Measurements from ENCODE around the gene IFT25. TPM values are rescaled to one million over a fixed set of nuclear protein-coding genes. Genes with fewer than 3 reads are reported as not detected.
"Not testable (repeated sequence)": the region's sequence is repeated elsewhere in the genome, so short reads cannot be mapped to it uniquely, and the experiment has no call there.

IFT25 gene
- total RNA-seq, result 10 to 100 TPM; 23.7 to 38.1 (median 27.6) TPM
- 10 to 100 TPM; 24.6 to 31.4 (median 28.3) TPM for polyA plus RNA-seq
- long read RNA-seq, donor 1, transcript HSPB11-201 (6 exons, 915 nt), result major isoform, 14 of 16 reads
- long read RNA-seq, donor 1, partial matches to known transcripts, result 0 of 16 reads
- long read RNA-seq, donor 1, other reads (novel, unspliced or antisense), result 0 of 16 reads
- long read RNA-seq, donor 2, transcript HSPB11-201 (6 exons, 915 nt), result major isoform, 16 of 17 reads
- long read RNA-seq, donor 2, partial matches to known transcripts, result 0 of 17 reads
- long read RNA-seq, donor 2, other reads (novel, unspliced or antisense), result 0 of 17 reads

DNA sequence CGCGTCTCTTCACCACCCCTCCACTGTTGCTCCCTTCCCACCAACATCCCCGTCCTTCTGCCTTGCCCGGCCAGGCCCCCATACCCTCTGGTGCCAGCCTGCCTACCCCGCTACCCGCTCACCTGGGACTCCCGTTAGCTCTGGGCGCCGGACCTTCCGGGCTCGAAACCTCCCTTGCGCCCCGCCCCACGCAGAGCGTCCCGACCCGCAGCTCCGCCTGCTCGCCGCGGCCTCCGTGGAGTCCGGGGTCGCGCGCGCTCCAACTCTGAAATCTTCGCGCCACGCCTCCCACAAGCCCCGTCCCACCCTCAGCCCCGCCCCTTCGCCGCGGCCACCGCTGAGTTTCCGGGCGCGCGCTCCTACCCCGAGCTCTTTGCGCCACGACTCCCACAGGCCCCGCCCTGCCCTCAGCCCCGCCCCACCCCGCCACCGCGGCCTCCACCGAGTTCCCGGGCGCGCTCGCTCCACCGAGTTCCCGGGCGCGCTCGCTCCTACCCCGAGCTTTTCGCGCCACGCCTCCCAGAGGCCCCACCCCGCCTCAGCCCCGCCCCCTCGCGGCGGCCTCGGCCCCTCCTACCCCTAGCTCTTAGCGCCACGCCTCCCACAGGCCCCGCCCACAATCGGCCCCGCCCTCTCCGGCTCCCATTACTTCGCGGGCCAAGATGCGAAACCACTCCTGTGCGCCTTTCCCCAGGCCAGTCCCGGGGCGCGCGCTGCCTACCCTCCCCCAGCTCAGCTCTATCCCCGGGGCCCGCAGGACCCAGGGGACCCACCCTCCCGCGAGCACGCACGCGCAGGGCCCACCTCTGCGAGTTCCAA is at the start of gene IFT25:
IFT25 (minus strand) TSS at position 267 of the 819 bp plus-strand sequence. CDS start 5,617 bp downstream, outside the sequence.
- DNase-seq, result peak; percentile 100
- H3K27me3 ChIP-seq (replicated peaks in 1 of 7), result no peaks in the 10 kb centered on the region
- peak within 1 kb of the TSS; percentile 67 to 90 (median 82) for H3K4me3 ChIP-seq
- peaks cover 18 to 61% (median 35%) of the 10 kb centered on the region in 6 donors for H3K4me1 ChIP-seq
- H3K27ac ChIP-seq, result peak within 1 kb of the TSS; percentile 91 to 96 (median 92)
- intact Hi-C loops (cut with DNase I; ENCODE audit: low total_unique reads), result loop anchor here (5.0 kb wide), 1 partner anchor 53 kb away; the partner anchor contains the start of gene DIO1
- TF ChIP-seq POLR2AphosphoS5 (IDR thresholded peaks at IDR 0.05) (peak; percentile 90 to 95 (median 94)), POLR2A (IDR thresholded peaks at IDR 0.05) (peak in 2 of 3 donors; percentile 30 to 66)
- TF ChIP-seq, protein P1, sequence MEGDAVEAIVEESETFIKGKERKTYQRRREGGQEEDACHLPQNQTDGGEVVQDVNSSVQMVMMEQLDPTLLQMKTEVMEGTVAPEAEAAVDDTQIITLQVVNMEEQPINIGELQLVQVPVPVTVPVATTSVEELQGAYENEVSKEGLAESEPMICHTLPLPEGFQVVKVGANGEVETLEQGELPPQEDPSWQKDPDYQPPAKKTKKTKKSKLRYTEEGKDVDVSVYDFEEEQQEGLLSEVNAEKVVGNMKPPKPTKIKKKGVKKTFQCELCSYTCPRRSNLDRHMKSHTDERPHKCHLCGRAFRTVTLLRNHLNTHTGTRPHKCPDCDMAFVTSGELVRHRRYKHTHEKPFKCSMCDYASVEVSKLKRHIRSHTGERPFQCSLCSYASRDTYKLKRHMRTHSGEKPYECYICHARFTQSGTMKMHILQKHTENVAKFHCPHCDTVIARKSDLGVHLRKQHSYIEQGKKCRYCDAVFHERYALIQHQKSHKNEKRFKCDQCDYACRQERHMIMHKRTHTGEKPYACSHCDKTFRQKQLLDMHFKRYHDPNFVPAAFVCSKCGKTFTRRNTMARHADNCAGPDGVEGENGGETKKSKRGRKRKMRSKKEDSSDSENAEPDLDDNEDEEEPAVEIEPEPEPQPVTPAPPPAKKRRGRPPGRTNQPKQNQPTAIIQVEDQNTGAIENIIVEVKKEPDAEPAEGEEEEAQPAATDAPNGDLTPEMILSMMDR (IDR thresholded peaks at IDR 0.05 in 8 of 11, conservative IDR thresholded peaks at IDR 0.05 in 3 of 11), result peak in 3 of 11 experiments; percentile 8 to 44 (median 35)
- H3K9me3 ChIP-seq, result no peaks in the 10 kb centered on the region
- H3K36me3 ChIP-seq, result no peaks in the 10 kb centered on the region
- 0 to 1% (median 1%) methylated on average over 65 to 90 of the region's 90 CpGs for WGBS, 5 donors

DNA sequence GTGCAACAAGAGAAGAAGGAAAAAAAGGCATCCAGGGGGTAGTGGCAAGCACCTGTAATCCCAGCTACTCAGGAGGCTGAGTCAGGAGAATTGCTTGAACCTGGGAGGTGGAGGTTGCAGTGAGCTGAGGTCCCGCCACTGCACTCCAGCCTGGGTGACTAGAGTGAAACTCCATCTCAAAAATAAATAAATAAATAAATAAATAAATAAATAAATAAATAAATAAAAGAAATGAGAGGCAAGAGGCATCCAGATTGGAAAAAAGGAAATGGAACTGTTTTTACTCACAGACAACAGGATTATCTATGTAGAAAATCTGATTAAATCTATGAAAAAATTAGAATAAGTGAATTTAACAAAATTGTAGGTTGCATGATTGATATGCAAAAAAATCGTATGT is 49.0 kb upstream of the IFT25 start:
- peaks cover 0 to 13% (median 9%) of the 10 kb centered on the region in 8 donors for H3K9me3 ChIP-seq
- H3K27ac ChIP-seq; H3K36me3 ChIP-seq; H3K4me3 ChIP-seq; intact Hi-C loops (cut with DNase I; ENCODE audit: low total_unique reads); H3K4me1 ChIP-seq; H3K27me3 ChIP-seq (replicated peaks in 1 of 7); DNase-seq: not testable (repeated sequence)
- WGBS, 5 donors, result 84 to 94% (median 92%) methylated on average over 2 of the region's 2 CpGs

DNA sequence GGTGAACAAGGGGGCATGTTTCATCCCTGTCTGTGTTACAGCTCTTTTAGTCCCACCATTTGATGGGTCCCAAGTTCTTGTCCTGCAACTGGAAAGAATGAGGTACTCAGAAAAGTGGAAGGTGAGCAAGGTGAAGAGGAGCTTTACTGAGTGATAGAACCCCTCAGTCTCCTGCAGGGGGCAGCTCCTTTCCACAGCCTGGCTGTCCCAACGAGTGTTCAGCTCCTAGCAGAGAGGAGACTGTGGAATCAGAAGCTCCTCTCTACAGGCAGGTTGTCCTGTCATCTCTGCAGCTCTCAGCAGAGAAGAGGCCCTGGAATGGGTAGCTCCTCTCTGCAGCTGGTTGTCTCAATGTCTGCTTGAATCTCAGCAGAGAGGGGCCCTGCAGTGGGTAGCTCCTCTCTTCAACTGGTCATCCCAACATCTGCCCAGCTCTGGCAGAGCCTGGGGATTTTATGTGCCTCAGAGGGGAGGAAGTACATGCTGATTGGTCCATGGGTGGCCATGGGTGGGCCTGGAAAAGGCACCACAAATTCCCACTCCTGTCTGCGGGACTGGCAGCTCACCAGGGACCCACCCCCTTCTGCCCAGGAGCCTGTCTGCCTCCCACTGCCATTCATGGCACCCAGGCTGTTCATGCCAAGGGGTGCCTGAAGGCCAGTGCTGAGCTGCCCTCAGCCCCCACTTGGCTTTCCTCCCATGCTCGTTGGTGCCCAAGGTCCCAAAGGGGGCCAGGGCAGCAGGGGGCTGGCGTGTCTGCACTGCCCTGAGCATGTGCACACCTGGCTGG is 46.8 kb upstream of the IFT25 start:
- Histone ChIP-seq H3K4me1 (no peaks in the 10 kb centered on the region), H3K36me3 (no peaks in the 10 kb centered on the region), H3K9me3 (peaks cover 0 to 13% (median 9%) of the 10 kb centered on the region in 8 donors), H3K27ac (no peak overlapping the region), H3K27me3 (replicated peaks in 1 of 7) (no peaks in the 10 kb centered on the region), H3K4me3 (no peak overlapping the region)
- TF ChIP-seq POLR2AphosphoS5 (IDR thresholded peaks at IDR 0.05) (no peak), POLR2A (IDR thresholded peaks at IDR 0.05) (no peak)
- TF ChIP-seq, protein P1 (IDR thresholded peaks at IDR 0.05 in 8 of 11, conservative IDR thresholded peaks at IDR 0.05 in 3 of 11), result no peak
- DNase-seq, result no peak
- WGBS, 5 donors, result 70 to 85% (median 78%) methylated on average over 4 of the region's 4 CpGs
- intact Hi-C loops (cut with DNase I; ENCODE audit: low total_unique reads), result no loop called here

DNA sequence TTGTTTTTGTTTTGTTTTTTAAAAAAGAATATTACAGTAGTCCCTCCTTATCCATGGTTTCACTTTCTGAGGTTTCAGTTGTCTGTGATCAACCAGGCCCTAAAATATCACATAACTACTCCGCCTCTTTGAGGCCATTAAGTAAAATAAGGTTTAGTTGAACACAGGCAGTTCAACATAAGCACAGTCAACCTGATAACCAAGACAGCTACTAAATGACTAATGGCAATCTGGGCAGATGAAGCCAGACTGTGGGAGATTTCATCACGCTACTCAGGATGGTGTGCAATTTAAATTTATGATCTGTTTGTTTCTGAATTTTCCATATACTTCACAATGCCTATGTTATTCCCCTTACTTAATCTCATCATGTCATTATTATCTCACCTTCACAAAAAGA is 42.4 kb upstream of the IFT25 start:
- Histone ChIP-seq H3K36me3 (no peaks in the 10 kb centered on the region), H3K4me1 (peaks cover 0 to under 1% (median 0%) of the 10 kb centered on the region in 6 donors), H3K27me3 (replicated peaks in 1 of 7) (no peaks in the 10 kb centered on the region), H3K4me3 (no peak overlapping the region), H3K27ac (no peak overlapping the region), H3K9me3 (peaks cover 0 to 13% (median 9%) of the 10 kb centered on the region in 8 donors)
- TF ChIP-seq POLR2AphosphoS5 (IDR thresholded peaks at IDR 0.05) (no peak), POLR2A (IDR thresholded peaks at IDR 0.05) (no peak)
- TF ChIP-seq, protein P1 (IDR thresholded peaks at IDR 0.05 in 8 of 11, conservative IDR thresholded peaks at IDR 0.05 in 3 of 11), result no peak
- DNase-seq, result no peak
- 76 to 87% (median 79%) methylated on average over 2 of the region's 2 CpGs for WGBS, 5 donors
- intact Hi-C loops (cut with DNase I; ENCODE audit: low total_unique reads), result no loop called here
